HepG2 (cell line): ENCODE data around the gene STIP1. TPM values are rescaled to one million over a fixed set of nuclear protein-coding genes. Genes with fewer than 3 reads are reported as not detected.

Source experiments
- HMGA1 ChIP-seq: sonication (generic); formaldehyde crosslinking; conservative IDR thresholded peaks from 2 replicates; pipeline ENCODE4 v1.4.0; 2020; ENCODE audit warnings: missing genetic modification reagents
- HOXD1 ChIP-seq: sonication (generic); formaldehyde crosslinking; IDR thresholded peaks from 2 replicates; pipeline ENCODE4 v1.5.0; 2020; ENCODE audit warnings: missing genetic modification reagents
- ZNF18 ChIP-seq: sonication (generic); formaldehyde crosslinking; IDR thresholded peaks from 2 replicates; pipeline ENCODE4 v1.8.0; 2022; ENCODE audit warnings: mild to moderate bottlenecking, missing genetic modification reagents; ENCODE audit not compliant: insufficient replicate concordance
- ZNF430 ChIP-seq: sonication (generic); formaldehyde crosslinking; IDR thresholded peaks from 2 replicates; pipeline ENCODE4 v1.9.0; 2021; ENCODE audit warnings: mild to moderate bottlenecking, missing genetic modification reagents
- ZNF513 ChIP-seq: sonication (generic); formaldehyde crosslinking; conservative IDR thresholded peaks from 2 replicates; pipeline ENCODE4 v1.5.0; 2020; ENCODE audit warnings: missing genetic modification reagents
- ZNF781 ChIP-seq: sonication (generic); formaldehyde crosslinking; IDR thresholded peaks from 2 replicates; pipeline ENCODE4 v1.5.1; 2020; ENCODE audit warnings: borderline replicate concordance, mild to moderate bottlenecking, missing genetic modification reagents; ENCODE audit errors: not compliant biosample characterization
- ZNF800 ChIP-seq: sonication (generic); formaldehyde crosslinking; IDR thresholded peaks from 2 replicates; pipeline ENCODE4 v1.4.0; 2020; ENCODE audit warnings: missing genetic modification reagents
- polyA plus RNA-seq, 8 experiments: library from polyadenylated mRNA; depleted of rRNA in 3 of 8; stranded (reverse) in 7 of 8; unstranded in 1 of 8; fragments of >200 nt; fragmentation: Illumina TruSeq in 4 of 8; extraction: Trizol in 4 of 8; gene quantifications; 2 replicates each; pipeline versions ENCODE4 v1.2.1 to v1.2.3, GENCODE V29; 2011 to 2016; ENCODE audit warnings: low read depth in 4 of 8, missing spikeins in 1 of 8, mixed read lengths in 1 of 8; ENCODE audit not compliant: insufficient read depth in 1 of 8
- total RNA-seq, 5 experiments: library from RNA; depleted of rRNA; stranded (reverse); fragments of >200 nt; fragmentation: Illumina TruSeq; extraction: Trizol; gene quantifications; 2 replicates each; pipeline ENCODE4 v1.2.3, GENCODE V29; 2016; ENCODE audit warnings: low read depth in 1 of 5

The STIP1 gene
- total and polyA plus RNA-seq, 2 of the 13 experiments (the other 11 are each of a cell fraction or from before 2014, with no cell fraction given): 81.1 to 217 TPM

GRCh38 chr11:64178203-64178602, 7.8 kb upstream of the STIP1 start (continued):
- TF ChIP-seq ZNF513 (CRISPR knock-in tag) (no peak), ZNF781 (CRISPR knock-in tag) (no peak), ZNF430 (CRISPR knock-in tag) (no peak), ZNF800 (no peak), HMGA1 (no peak), ZNF18 (CRISPR knock-in tag) (no peak), HOXD1 (CRISPR knock-in tag) (no peak)
